HG03558 (cell line): ENCODE results near the gene FBXO28.
"Not testable (repeated sequence)": the region's sequence is repeated elsewhere in the genome, so short reads cannot be mapped to it uniquely, and the experiment has no call there.

Experiments
- ATAC-seq: cut with Tn5 transposase; IDR thresholded peaks from one replicate; pipeline ENCODE4 v1.9.1; 2021; ENCODE audit warnings: moderate number of reproducible peaks; ENCODE audit not compliant: unreplicated experiment; ENCODE audit errors: extremely low read depth

FBXO28 gene

DNA sequence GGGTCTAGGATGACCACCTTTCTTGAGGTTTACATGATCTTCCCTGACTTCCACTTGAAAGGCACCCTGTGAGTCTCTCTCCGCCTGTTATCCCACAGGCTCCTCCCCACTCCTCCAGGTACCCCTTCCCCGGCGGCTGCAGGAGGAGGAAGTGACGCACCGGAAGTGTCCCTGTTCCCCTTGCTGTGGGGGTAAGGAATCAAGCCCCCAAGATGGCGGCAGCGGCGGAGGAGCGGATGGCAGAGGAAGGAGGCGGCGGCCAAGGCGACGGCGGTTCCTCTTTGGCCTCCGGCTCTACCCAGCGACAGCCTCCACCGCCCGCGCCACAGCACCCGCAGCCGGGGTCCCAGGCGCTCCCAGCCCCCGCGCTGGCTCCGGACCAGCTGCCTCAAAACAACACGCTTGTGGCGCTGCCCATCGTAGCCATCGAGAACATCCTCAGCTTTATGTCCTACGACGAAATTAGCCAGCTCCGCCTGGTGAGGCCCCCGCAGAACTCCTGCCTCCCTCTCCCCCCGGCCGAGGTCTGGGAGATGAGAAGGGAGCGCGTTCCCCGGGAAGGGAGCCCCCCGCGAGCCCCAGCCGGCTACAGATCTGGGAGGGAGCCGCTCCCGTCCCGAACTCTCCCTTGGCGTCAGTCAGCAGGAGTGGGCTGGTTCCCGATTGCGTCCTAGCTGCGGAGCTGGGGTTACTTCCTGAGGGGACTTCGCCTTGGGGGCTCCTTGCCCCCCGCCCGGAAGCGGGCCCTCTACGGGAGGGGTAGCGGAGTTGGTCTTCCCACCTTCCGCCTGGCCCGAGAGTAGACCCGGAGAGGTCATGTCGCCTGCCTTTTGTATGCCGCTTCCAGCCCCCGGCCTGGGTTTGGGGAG, at the start of gene FBXO28:
Gene FBXO28, plus strand, starts transcription at position 194 of the 869 bp plus-strand sequence. Its CDS starts 19 bp downstream, at position 213.
- ATAC-seq, result peak; percentile 96

- ATAC-seq, result no peak
Observed at GRCh38 chr1:224064150-224064549, 49.8 kb upstream of the FBXO28 start.

- ATAC-seq, result no peak
Observed at GRCh38 chr1:224065455-224065854, 48.5 kb upstream of the FBXO28 start.

DNA sequence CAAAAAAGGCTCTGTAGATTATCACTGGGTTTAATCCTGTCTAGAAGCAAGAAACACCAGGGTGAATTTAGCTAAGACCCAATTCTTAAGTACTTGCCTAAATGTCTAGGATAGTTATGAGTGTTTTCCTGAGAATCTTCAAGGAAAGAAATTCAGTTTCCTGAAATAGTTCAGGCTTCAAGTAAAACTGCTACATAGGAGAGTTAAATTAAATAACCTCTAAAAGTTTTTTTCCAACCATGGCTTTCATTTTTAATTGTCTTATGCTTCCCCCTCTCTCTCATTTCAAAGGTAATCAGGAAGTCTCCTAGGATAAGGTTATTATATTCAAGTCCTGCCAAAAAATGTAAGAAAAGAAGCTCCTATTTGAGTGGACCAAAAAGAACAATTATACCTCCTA, 46.7 kb upstream of the FBXO28 start:
- ATAC-seq, result no peak

GRCh38 chr1:224067621-224068457, 46.1 kb upstream of the FBXO28 start:
- no peak for ATAC-seq

GRCh38 chr1:224068458-224069072, 45.3 kb upstream of the FBXO28 start:
- ATAC-seq, result no peak

- no peak for ATAC-seq
Observed at GRCh38 chr1:224069138-224069537, 44.8 kb upstream of the FBXO28 start.

DNA sequence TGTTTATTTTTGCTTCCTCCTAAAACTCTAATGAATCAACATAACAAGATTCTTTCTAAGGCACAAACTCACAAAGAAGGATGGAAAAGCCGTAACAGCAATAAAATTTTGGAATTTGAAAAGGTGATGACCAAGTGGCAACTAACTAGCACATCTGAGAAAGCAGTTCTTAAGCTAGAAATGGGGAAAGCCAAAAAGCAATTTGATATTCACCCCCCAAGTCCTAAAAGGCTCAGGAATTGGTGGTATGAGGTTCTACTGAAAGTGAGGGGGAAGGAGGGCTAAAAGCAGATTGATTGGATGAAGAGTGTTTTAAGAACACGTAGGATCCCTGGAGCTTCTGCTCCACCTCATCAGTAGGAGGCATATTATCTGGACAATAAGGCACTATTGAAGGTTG, 43.4 kb upstream of the FBXO28 start:
- no peak for ATAC-seq

DNA sequence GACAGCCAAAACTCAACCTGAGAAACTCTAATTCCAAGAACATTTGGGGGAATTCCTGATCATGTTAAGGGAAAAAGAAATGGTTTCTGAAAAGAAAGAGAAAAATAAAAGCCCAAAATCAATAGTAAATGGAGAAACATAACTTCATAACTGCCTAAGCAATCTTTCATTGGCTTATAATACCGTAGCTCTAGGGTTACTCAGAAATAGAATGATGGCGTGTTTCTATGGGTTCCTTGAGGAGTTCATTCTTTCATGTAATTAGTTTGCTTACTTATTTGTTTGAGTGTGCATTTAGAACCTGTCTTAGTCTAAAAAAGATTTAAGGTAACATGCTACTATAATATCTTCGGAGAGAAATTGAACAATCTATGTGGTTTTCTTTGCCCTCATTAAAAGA, 37.5 kb upstream of the FBXO28 start:
- ATAC-seq, result no peak

GRCh38 chr1:224079644-224080043, 34.3 kb upstream of the FBXO28 start:
- ATAC-seq, result not testable (repeated sequence)

DNA sequence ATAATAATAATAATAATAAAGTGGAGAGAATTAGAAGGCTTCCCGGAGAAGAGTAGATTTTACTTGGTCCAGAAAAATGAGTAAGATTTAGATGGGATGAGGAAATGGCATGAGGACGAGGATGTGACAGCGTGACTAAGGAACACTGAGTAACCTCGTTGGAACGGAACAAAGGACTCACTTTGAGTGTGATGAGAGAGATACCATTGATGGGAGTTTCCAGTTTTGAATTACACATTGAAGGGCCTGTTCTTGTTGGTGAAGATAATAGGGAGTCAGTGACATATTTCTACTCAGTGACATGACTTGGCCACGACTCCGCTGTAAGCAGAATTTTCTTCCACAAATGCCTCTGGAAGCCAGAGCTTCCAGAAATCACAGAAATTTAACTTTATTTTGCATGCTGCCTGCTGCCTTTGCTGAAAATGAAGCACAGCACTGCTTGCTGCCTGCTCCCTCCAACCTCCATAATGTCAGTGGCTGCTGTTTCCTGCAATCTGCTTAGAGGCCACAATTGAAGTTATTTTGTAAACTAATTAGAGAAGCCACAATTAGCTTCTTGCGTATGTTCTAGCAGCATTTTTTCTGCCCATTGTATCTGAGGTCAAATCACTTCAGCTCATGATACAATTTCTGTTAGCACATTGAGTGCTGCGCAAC, 33.7 kb upstream of the FBXO28 start:
- ATAC-seq, result no peak

GRCh38 chr1:224081604-224082003, 32.3 kb upstream of the FBXO28 start:
- ATAC-seq, result no peak

- no peak for ATAC-seq
Observed at GRCh38 chr1:224082146-224082545, 31.8 kb upstream of the FBXO28 start.

GRCh38 chr1:224084867-224085266, 29.0 kb upstream of the FBXO28 start:
- no peak for ATAC-seq

DNA sequence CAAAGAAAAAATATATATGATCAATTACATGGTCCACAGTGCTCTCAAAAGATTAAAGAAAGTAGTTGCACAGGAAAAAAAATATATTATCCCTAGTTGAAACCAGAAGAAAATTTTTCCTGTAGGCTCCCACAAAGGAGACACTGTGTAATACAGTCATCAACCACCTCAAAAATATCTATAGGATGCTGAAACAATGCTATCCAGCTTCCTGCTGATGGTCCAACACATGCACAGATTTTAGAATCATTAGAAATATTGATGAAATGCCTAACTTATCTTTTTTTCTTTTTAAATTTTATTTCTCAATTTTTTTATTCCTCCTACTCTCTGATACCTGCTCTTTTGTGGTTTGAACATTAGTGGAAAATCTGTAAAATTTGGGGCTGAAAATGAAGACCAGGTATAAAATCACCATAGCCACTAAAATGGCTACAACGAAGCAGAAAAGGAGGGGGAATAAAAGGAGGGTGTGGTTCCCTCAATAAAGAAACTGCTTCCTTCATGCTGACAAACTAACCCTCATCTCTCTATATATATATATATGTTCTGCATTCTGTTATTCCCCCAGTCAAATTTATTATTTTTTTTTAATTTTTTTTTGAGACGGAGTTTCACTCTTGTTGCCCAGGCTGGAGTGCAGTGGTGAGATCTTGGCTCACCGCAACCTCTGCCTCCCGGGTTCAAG, 28.3 kb upstream of the FBXO28 start:
- no peak for ATAC-seq

DNA sequence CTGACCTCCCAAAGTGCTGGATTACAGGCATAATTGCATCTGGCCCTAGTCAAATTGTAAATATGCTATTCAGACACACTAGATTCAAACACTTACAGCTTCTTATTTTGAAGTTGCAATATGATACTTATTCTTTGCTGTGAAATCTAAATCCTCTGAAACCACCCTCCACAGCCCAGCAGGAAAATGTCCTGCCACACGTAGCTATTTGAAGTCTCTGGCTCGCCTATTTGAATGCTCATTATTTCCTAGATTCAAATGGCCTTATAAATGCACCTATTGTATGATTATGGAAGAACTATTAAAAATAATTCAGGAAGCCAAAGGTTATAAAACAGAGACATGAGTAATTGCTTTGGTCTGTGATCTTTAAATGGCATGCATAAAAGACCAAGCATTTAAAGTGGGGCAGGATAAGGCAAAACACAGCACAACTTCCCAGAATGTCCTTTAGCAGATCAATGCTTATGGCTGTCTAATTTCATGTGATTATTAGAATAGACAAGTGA, 26.6 kb upstream of the FBXO28 start:
- ATAC-seq, result no peak

DNA sequence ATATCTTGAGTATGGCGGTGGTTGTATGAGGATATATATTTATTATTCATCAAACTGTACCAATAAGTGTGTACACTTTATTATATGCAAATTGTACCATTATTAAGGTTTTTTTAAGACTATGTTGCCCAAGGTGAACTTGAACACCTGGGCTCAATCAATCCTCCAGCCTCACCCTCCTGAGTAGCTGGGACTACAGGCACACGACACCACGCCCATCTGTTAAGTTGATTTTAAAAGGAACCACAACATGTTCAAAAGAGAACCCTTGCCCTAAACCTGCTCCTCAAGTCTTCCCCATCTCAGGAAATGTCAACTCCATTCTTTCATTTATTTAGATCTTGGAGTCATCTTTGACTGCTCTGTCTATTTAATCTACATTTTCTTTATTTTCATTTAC, 24.3 kb upstream of the FBXO28 start:
- ATAC-seq, result no peak

DNA sequence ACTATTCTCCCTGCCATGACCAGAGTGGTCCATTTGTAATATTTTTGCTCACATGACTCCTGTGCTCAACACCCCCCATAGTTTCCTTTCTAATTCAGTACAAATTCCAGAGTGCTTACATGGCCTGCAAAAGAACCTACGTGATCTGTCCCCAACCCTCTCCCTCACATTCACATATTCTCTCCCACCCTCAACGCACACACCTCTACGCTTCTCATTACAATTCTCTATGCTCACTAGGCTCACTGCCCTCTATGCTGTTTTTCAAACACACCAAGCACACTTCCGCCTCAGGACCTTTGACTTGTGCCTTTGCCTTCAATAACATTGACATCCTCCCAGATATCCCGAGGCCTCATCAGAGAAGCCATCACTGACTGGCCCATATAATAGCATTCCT, 23.8 kb upstream of the FBXO28 start:
- no peak for ATAC-seq

DNA sequence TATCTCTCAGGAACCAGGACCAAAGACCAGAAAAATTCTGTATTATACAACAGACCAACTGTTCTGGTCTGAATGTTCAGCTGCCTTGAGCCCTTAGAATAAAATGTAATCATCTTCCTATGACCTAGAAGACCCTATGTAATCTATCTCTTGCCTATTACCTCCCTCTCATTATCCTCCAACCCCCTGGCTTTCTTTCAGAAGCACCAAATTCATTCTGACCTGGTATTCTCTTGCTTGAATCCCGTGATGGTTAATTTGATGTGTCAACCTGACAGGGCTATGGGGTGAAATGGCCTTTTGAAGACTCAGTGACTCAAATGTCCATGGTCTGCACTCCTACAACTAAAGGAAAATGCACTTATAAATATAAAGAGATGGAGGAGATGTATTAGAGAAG, 21.8 kb upstream of the FBXO28 start:
- no peak for ATAC-seq

GRCh38 chr1:224092601-224093000, 21.3 kb upstream of the FBXO28 start:
- ATAC-seq, result no peak
